Measurements from ENCODE around the gene HOXB4.

Gene HOXB4

GRCh38 chr17:48561884-48562810, 16.0 kb downstream of the HOXB4 start:
- no peak; the same call in 1 of the 2 replicates for TF ChIP-seq CTCF (conservative IDR thresholded peaks at IDR 0.05)
- no peak overlapping the region for H3K27ac ChIP-seq

- TF ChIP-seq CTCF (conservative IDR thresholded peaks at IDR 0.05), result no peak
- H3K27ac ChIP-seq, result no peak overlapping the region
These were observed 18.0 kb downstream of the HOXB4 start for GRCh38 chr17:48559840-48560817.

- no peak overlapping the region for H3K27ac ChIP-seq
- no peak for TF ChIP-seq CTCF (conservative IDR thresholded peaks at IDR 0.05)
These were observed 18.9 kb downstream of the HOXB4 start for GRCh38 chr17:48559122-48559839.

GRCh38 chr17:48558831-48559121, 19.4 kb downstream of the HOXB4 start:
- no peak overlapping the region for H3K27ac ChIP-seq

GRCh38 chr17:48558057-48558830, 19.9 kb downstream of the HOXB4 start:
- H3K27ac ChIP-seq, result no peak overlapping the region
- no peak for TF ChIP-seq CTCF (conservative IDR thresholded peaks at IDR 0.05)

More at GRCh38 chr17:48558831-48559121, 19.4 kb downstream of the HOXB4 start:
- no peak for TF ChIP-seq CTCF (conservative IDR thresholded peaks at IDR 0.05)

- H3K27ac ChIP-seq, result no peak overlapping the region
- TF ChIP-seq CTCF (conservative IDR thresholded peaks at IDR 0.05), result no peak
These were observed 21.4 kb downstream of the HOXB4 start for GRCh38 chr17:48556576-48557401.
